Naive B cell (primary cell): Measurements from ENCODE around the gene TMED8. TPM values are rescaled to one million over a fixed set of nuclear protein-coding genes. Genes with fewer than 3 reads are reported as not detected.
"Not testable (repeated sequence)": the region's sequence is repeated elsewhere in the genome, so short reads cannot be mapped to it uniquely, and the experiment has no call there.

Experiments
- ATAC-seq, 2 donors: fragments of 150-1000 bp; cut with Tn5 transposase; 2 replicates each; pipeline ENCODE4 v1.10.0; 2021; ENCODE audit warnings: low read depth in 2 of 2, mild to moderate bottlenecking in 2 of 2, moderate library complexity in 2 of 2
- DNase-seq: peaks from one replicate; pipeline ENCODE4 v3.0.0; 2022
- H3K27ac Mint-ChIP-seq, 6 donors: one replicate each; pipeline ENCODE4 v1.8.0; 2020 to 2022; ENCODE audit warnings: mild to moderate bottlenecking in 6 of 6, mixed read lengths in 6 of 6, moderate library complexity in 5 of 6, inconsistent platforms in 2 of 6
- H3K27me3 Mint-ChIP-seq, 3 donors: one replicate each; pipeline ENCODE4 v1.8.0; 2021 to 2022; ENCODE audit warnings: mixed read lengths in 3 of 3, mild to moderate bottlenecking in 1 of 3
- H3K36me3 Mint-ChIP-seq, 2 donors: one replicate each; pipeline ENCODE4 v1.8.0; 2020 to 2022; ENCODE audit warnings: mixed read lengths in 2 of 2, inconsistent platforms in 1 of 2, mild to moderate bottlenecking in 1 of 2
- H3K4me1 Mint-ChIP-seq, 3 donors: one replicate each; pipeline ENCODE4 v1.8.0; 2020 to 2022; ENCODE audit warnings: mixed read lengths in 3 of 3, inconsistent platforms in 1 of 3, mild to moderate bottlenecking in 1 of 3, moderate library complexity in 1 of 3
- H3K4me3 Mint-ChIP-seq, 8 donors: one replicate each; pipeline ENCODE4 v1.8.0; 2020 to 2022; ENCODE audit warnings: mild to moderate bottlenecking in 8 of 8, mixed read lengths in 8 of 8, moderate library complexity in 8 of 8, inconsistent platforms in 2 of 8
- H3K9me3 Mint-ChIP-seq, 7 donors: one replicate each; pipeline ENCODE4 v1.8.0; 2020 to 2022; ENCODE audit warnings: mixed read lengths in 7 of 7, mild to moderate bottlenecking in 5 of 7, inconsistent platforms in 2 of 7, moderate library complexity in 1 of 7
- polyA plus RNA-seq, 6 donors: library from polyadenylated mRNA; unstranded; fragments of 300-500 nt; fragmentation: Illumina TruSeq; gene quantifications; one replicate each; pipeline ENCODE4 v1.2.3, GENCODE V29; 2021; ENCODE audit warnings: low read depth in 6 of 6

Gene TMED8
- polyA plus RNA-seq, result 10 to 100 TPM in 5 of 6 donors, 1 to 10 TPM in 1; 2.3 to 25.0 (median 21.6) TPM

DNA sequence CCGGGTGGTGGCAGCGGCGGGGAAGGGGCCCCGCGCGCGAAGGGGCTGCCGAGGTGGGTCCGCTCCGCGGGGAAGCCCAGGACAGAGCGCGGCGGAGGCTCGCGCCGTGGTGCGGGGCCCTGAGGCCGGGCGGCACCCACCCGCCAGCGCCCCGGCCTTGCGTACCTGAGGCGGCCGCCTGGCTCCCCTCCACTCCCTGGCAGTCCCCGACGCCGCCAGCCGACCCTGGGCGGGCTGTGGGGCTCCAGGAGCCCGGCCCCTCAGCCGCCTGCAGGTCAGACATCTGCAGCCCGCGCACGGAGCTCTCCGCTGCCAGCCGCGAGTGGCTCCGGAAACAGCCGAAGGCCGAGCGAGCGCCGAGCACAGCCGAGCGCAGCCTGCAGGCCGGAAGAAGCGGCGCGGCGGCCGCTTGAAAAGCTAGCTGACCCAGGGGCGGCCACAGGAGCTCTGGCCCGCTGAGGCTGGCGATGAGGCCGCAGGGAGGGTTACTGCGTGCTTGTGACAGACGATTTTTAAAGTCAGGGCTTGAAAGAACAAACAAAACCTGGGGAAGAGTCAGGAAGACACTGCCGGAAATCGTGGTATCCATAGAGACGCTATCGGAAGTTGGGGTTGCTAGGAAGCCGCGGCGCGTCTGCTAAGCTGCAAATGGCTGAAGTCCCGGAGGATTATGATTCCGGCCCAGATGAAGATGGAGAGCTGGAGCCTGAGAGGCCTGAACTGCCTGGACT, at the start of gene TMED8, which contains the start of gene SAMD15:
Gene TMED8 (minus strand): TSS at position 324 of the 731 bp plus-strand sequence. CDS start 41 bp downstream, at position 283.
Gene SAMD15 (plus strand): TSS at position 609 of the 731 bp plus-strand sequence. CDS start 40 bp downstream, at position 649.
- ATAC-seq, result peak; percentile 86 to 87
- peak; percentile 88 for DNase-seq
- Mint-ChIP-seq H3K36me3 (no peaks in the 10 kb centered on the region), H3K27me3 (peaks cover 0 to 5% (median 0%) of the 10 kb centered on the region in 3 donors), H3K9me3 (no peaks in the 10 kb centered on the region), H3K27ac (peak within 1 kb of the TSS in 5 of 6 donors; percentile 84 to 96 (median 93)), H3K4me1 (peaks cover 38 to 44% (median 41%) of the 10 kb centered on the region in 3 donors), H3K4me3 (peak within 1 kb of the TSS in 5 of 8 donors; percentile 92 to 97 (median 95))

DNA sequence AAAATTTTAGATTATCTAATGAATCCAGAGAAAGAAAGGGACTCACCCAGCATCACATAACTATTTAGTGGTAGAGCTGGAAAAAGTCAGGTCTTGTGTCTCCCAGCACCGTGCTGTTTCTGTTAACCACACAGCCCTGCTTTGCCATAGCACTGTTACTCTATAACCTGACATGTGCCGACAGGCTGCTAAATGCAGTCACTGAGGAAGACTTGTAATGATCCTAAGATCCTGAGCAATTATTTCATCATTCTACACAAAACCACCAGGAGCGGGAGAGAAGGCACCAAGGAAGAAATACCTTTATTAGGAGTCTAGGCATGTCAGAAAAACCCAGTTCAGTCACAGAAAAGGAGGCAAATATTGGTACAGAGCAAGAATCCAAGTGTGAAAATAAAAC, 49.5 kb upstream of the TMED8 start:
- ATAC-seq (no peak), DNase-seq (no peak)
- Mint-ChIP-seq H3K36me3 (peaks cover 59 to 71% of the 10 kb centered on the region in 2 donors), H3K4me3 (no peak overlapping the region), H3K4me1 (no peaks in the 10 kb centered on the region), H3K9me3 (peaks cover 0 to 2% (median 0%) of the 10 kb centered on the region in 7 donors), H3K27ac (peak overlapping the region in 2 of 6 donors; percentile 2 to 49), H3K27me3 (no peaks in the 10 kb centered on the region)

DNA sequence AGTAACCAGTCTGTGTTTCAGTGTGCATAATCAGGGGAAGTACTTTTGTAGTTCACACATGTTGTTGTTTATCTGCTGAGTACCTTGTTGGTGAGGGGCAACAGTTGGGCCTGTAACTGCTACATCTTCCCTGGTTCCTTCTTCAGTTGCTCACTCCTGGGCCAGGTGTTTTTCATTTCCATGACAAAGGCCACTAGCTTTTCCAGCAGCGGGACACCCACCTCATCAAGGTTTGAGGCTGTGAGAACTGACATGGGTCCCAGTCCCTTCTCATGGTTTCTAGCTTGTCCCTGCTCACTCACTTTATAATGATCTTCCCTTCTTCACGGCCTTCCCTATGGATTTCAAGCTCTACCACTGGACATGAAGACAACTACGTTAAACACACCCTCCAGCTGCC, 48.0 kb upstream of the TMED8 start:
- Mint-ChIP-seq H3K27me3 (no peaks in the 10 kb centered on the region), H3K36me3 (peaks cover 63 to 76% of the 10 kb centered on the region in 2 donors), H3K27ac (peak overlapping the region in 1 of 6 donors; percentile 29), H3K4me1 (no peaks in the 10 kb centered on the region), H3K4me3 (no peak overlapping the region), H3K9me3 (peaks cover 4 to 17% (median 9%) of the 10 kb centered on the region in 7 donors)
- ATAC-seq (no peak), DNase-seq (no peak)

DNA sequence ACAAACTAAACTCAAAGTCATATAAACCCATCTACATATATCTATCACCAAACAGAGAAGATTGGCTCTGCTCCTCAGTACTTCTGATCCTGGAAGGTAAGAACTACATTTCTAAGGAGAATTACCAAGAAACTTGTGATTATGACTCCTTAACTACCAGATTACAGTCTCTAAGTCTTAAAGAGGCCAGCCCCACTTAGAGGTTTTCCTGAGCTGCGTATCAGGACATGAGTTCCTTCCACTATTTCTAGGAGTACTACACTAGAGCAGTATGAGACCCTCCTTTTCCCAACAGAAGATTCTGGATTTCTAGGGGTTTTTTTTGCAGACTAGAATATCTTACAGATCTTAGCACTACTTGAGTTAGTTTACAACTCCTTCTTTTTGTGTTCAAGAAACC, 46.5 kb upstream of the TMED8 start, which contains the start of gene NOXRED1:
Gene NOXRED1 (minus strand): TSS at position 101 of the 400 bp plus-strand sequence. CDS start 634 bp downstream, outside the sequence.
- Mint-ChIP-seq H3K36me3 (peaks cover 55 to 65% of the 10 kb centered on the region in 2 donors), H3K27me3 (no peaks in the 10 kb centered on the region), H3K27ac (peak within 1 kb of the TSS in 1 of 6 donors; percentile 15), H3K4me1 (no peaks in the 10 kb centered on the region), H3K4me3 (peak within 1 kb of the TSS in 1 of 8 donors; percentile 20), H3K9me3 (peaks cover 6 to 26% (median 20%) of the 10 kb centered on the region in 7 donors)
- DNase-seq (no peak), ATAC-seq (no peak)

DNA sequence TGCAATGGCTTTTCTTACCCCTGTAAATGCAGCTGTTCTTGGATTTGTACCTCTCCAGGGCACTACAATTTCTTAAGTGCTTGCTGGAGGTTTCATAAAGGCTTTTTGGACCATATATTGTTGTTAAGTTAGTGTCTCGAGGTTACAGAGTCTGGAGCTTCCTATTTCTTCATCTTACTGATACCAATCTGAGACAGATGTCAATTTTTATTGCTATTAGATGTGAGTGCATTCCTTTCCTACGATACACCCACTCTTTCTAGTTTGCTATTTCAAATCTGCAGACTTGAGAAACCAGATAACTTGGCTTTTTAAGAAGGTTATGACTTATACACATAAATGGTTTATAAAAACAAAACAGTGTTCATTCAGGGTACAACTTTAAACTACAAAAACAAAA, 44.3 kb upstream of the TMED8 start:
- no peaks in the 10 kb centered on the region for H3K4me1 Mint-ChIP-seq
- peak overlapping the region in 1 of 6 donors; percentile 4 for H3K27ac Mint-ChIP-seq
- H3K36me3 Mint-ChIP-seq, result peaks cover 34 to 50% of the 10 kb centered on the region in 2 donors
- ATAC-seq (no peak), DNase-seq (no peak)
- no peaks in the 10 kb centered on the region for H3K27me3 Mint-ChIP-seq
- peaks cover 6 to 38% (median 26%) of the 10 kb centered on the region in 7 donors for H3K9me3 Mint-ChIP-seq
- H3K4me3 Mint-ChIP-seq, result no peak overlapping the region

GRCh38 chr14:77416836-77417235, 39.9 kb upstream of the TMED8 start:
- no peak for DNase-seq
- peaks cover 6 to 38% (median 26%) of the 10 kb centered on the region in 7 donors for H3K9me3 Mint-ChIP-seq
- no peak overlapping the region for H3K4me3 Mint-ChIP-seq
- H3K36me3 Mint-ChIP-seq, result peaks cover 8 to 22% of the 10 kb centered on the region in 2 donors
- ATAC-seq, result no peak
- H3K4me1 Mint-ChIP-seq, result no peaks in the 10 kb centered on the region
- no peaks in the 10 kb centered on the region for H3K27me3 Mint-ChIP-seq
- no peak overlapping the region for H3K27ac Mint-ChIP-seq

DNA sequence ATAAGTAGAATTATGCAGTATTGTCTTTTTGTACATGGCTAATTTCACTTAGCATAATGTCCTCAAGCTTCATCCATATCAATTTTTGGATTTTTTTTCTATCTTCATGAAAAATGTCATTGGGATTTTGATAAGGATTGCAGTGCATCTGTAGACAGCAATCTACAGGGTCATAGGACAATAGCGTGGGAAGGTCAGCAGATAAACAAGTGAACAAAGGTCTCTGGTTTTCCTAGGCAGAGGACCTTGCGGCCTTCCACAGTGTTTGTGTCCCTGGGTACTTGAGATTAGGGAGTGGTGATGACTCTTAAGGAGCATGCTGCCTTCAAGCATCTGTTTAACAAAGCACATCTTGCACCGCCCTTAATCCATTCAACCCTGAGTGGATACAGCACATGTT, 39.2 kb upstream of the TMED8 start:
- Mint-ChIP-seq H3K27ac (peak overlapping the region in 1 of 6 donors; percentile 58), H3K36me3 (peaks cover under 1 to 17% of the 10 kb centered on the region in 2 donors), H3K9me3 (peaks cover 6 to 33% (median 26%) of the 10 kb centered on the region in 7 donors)
- H3K27me3 Mint-ChIP-seq, ATAC-seq, H3K4me1 Mint-ChIP-seq, DNase-seq, H3K4me3 Mint-ChIP-seq: not testable (repeated sequence)

DNA sequence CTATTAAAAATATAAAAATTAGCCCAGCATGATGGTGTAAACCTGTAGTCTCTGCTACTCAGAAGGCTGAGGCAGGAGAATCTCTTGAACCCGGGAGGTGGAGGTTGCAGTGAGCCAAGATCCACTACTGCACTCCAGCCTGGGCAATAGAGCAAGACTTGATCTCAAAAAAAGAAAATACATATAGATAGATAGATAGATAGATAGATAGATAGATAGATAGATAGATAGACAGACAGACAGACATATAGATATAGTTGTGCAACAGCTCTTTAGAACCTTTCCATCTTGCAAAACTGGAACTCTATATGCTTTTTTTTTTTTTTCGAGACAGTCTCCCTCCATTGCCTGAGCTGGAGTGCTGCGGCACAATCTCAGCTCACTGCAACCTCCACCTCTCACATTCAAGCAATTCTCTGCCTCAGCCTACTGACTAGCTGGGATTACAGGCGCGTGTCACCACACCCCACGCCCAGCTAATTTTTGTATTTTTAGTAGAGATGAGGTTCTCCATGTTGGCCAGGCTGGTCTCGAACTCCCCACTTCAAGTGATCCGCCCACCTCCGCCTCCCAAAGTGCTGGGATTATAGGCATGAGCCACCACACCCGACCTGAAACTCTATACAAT, 38.6 kb upstream of the TMED8 start:
- not testable (repeated sequence) for H3K4me1 Mint-ChIP-seq, ATAC-seq, DNase-seq, H3K27me3 Mint-ChIP-seq
- Mint-ChIP-seq H3K4me3 (peak overlapping the region in 1 of 8 donors; percentile 10), H3K36me3 (peaks cover 0 to 17% of the 10 kb centered on the region in 2 donors), H3K27ac (peak overlapping the region in 1 of 6 donors; percentile 58), H3K9me3 (peaks cover 6 to 31% (median 23%) of the 10 kb centered on the region in 7 donors)

- no peak overlapping the region for H3K4me3 Mint-ChIP-seq
- H3K4me1 Mint-ChIP-seq, result peaks cover 13 to 17% (median 13%) of the 10 kb centered on the region in 3 donors
- DNase-seq, result peak; percentile 5
- peak; percentile 32 to 34 for ATAC-seq
- peaks cover 0 to 5% of the 10 kb centered on the region in 2 donors for H3K36me3 Mint-ChIP-seq
- no peaks in the 10 kb centered on the region for H3K27me3 Mint-ChIP-seq
- H3K9me3 Mint-ChIP-seq, result no peaks in the 10 kb centered on the region
- peak overlapping the region in 2 of 6 donors; percentile 54 to 62 for H3K27ac Mint-ChIP-seq
Measured at GRCh38 chr14:77409131-77409533, 32.2 kb upstream of the TMED8 start.

DNA sequence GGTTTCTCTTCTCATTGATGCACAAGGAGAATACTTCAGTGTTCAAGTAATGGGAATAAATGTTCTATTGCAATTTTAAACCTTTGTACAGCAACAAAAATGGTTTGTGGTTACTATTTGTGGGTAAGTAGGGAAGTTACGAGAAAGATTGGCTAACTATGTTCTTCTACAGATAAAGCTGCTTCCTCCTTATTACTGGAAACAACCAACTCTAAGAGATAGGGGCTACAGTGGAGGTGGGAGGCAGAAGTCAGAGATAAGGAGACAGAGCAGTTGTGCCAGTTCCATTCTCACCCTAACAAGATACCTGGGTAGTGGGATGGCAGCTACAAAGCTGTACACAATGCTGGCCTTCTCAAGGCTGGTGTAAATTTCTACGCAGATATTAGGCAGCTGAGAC, 30.3 kb upstream of the TMED8 start:
- peaks cover 13 to 17% (median 13%) of the 10 kb centered on the region in 3 donors for H3K4me1 Mint-ChIP-seq
- DNase-seq, result no peak
- no peak for ATAC-seq
- H3K9me3 Mint-ChIP-seq, result no peaks in the 10 kb centered on the region
- peak overlapping the region in 4 of 6 donors; percentile 0 to 86 (median 30) for H3K27ac Mint-ChIP-seq
- peaks cover 0 to 8% of the 10 kb centered on the region in 2 donors for H3K36me3 Mint-ChIP-seq
- H3K4me3 Mint-ChIP-seq, result peak overlapping the region in 2 of 8 donors; percentile 51 to 53
- no peaks in the 10 kb centered on the region for H3K27me3 Mint-ChIP-seq

DNA sequence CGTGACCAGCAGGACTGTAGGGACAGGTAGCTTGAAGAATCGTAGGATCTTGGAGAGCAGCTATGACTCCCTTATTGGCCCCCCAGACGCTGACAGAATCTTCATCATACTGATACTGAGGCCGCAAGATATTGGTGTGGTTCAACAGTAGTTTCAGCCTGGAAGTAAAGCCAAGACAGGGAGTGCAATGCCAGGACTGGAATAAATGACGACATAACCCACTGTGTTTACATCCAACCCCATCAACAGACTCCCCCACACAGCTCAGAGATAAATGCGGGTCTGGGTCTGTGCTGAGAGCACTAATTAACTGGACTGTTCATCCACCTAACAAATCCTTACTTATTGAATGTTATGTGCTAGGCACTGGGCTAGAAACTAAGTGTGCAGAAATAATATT, 29.8 kb upstream of the TMED8 start:
- no peaks in the 10 kb centered on the region for H3K27me3 Mint-ChIP-seq
- peaks cover 13 to 19% (median 14%) of the 10 kb centered on the region in 3 donors for H3K4me1 Mint-ChIP-seq
- peak overlapping the region in 1 of 8 donors; percentile 41 for H3K4me3 Mint-ChIP-seq
- no peaks in the 10 kb centered on the region for H3K9me3 Mint-ChIP-seq
- ATAC-seq, result no peak
- peaks cover 0 to 8% of the 10 kb centered on the region in 2 donors for H3K36me3 Mint-ChIP-seq
- peak overlapping the region in 2 of 6 donors; percentile 0 to 84 for H3K27ac Mint-ChIP-seq
- no peak for DNase-seq

GRCh38 chr14:77406086-77406485, 29.2 kb upstream of the TMED8 start:
- Mint-ChIP-seq H3K36me3 (peaks cover 0 to 8% of the 10 kb centered on the region in 2 donors), H3K4me3 (no peak overlapping the region), H3K9me3 (no peaks in the 10 kb centered on the region), H3K4me1 (peaks cover 13 to 25% (median 21%) of the 10 kb centered on the region in 3 donors), H3K27ac (no peak overlapping the region), H3K27me3 (no peaks in the 10 kb centered on the region)
- no peak for ATAC-seq
- DNase-seq, result no peak

- no peak for DNase-seq
- peaks cover 13 to 25% (median 21%) of the 10 kb centered on the region in 3 donors for H3K4me1 Mint-ChIP-seq
- H3K9me3 Mint-ChIP-seq, result no peaks in the 10 kb centered on the region
- H3K4me3 Mint-ChIP-seq, result no peak overlapping the region
- no peaks in the 10 kb centered on the region for H3K27me3 Mint-ChIP-seq
- H3K36me3 Mint-ChIP-seq, result peaks cover 0 to 8% of the 10 kb centered on the region in 2 donors
- ATAC-seq, result no peak
- no peak overlapping the region for H3K27ac Mint-ChIP-seq
Measured at GRCh38 chr14:77403768-77404167, 26.9 kb upstream of the TMED8 start.
